CD14-positive monocyte (primary cell): ENCODE measurements around the gene YES1. TPM values are rescaled to one million over a fixed set of nuclear protein-coding genes. Genes with fewer than 3 reads are reported as not detected.

ENCODE experiments used
- DNase-seq, 3 donors: peaks; one replicate each; pipeline ENCODE4 v3.0.0-alpha.2; 2011 to 2022
- H2AFZ ChIP-seq: 2 replicates; pipeline ENCODE4 v1.6.0; 2012; ENCODE audit warnings: mild to moderate bottlenecking, low read depth, low read length, inconsistent platforms; ENCODE audit not compliant: insufficient read depth, poor library complexity, severe bottlenecking
- H3K27ac ChIP-seq, 2 donors: 1 replicate in 1 of 2; 2 replicates in 1 of 2; pipeline ENCODE4 v1.5.1; 2012 to 2013; ENCODE audit warnings: low read length in 2 of 2, control low read depth in 1 of 2, inconsistent platforms in 1 of 2, low read depth in 1 of 2, mild to moderate bottlenecking in 1 of 2
- H3K27me3 ChIP-seq, 2 donors: one replicate each; pipeline versions ENCODE4 v1.6.0 to v1.6.1; 2011 to 2013; ENCODE audit warnings: low read length in 2 of 2; ENCODE audit not compliant: control insufficient read depth in 2 of 2, insufficient read depth in 2 of 2
- H3K36me3 ChIP-seq, 2 donors: replicated peaks in 1 of 2; 1 replicate in 1 of 2; 2 replicates in 1 of 2; pipeline versions ENCODE4 v1.5.1 to v1.6.1; 2012 to 2013; ENCODE audit warnings: low read length in 2 of 2, control low read depth in 1 of 2, inconsistent platforms in 1 of 2, mild to moderate bottlenecking in 1 of 2; ENCODE audit not compliant: insufficient read depth in 2 of 2, control insufficient read depth in 1 of 2
- H3K4me1 ChIP-seq, 2 donors: 1 replicate in 1 of 2; 2 replicates in 1 of 2; pipeline versions ENCODE4 v1.5.1 to v1.6.1; 2012 to 2013; ENCODE audit warnings: low read length in 2 of 2, control low read depth in 1 of 2, inconsistent platforms in 1 of 2, mild to moderate bottlenecking in 1 of 2, moderate library complexity in 1 of 2; ENCODE audit not compliant: insufficient read depth in 2 of 2, control insufficient read depth in 1 of 2
- H3K4me2 ChIP-seq: replicated peaks from 2 replicates; pipeline ENCODE3; 2012; ENCODE audit warnings: low read length, moderate library complexity, mild to moderate bottlenecking; ENCODE audit not compliant: poor library complexity, severe bottlenecking; ENCODE audit errors: extremely low read depth
- H3K4me3 ChIP-seq, 3 experiments: fragments of 200-600 bp in 1 of 3; sonication (generic) in 1 of 3; replicated peaks in 1 of 3; 1 replicate in 2 of 3; 2 replicates in 1 of 3; pipeline ENCODE4 v1.5.1; 2011 to 2013; ENCODE audit warnings: low read length in 3 of 3, mild to moderate bottlenecking in 3 of 3, control low read depth in 2 of 3, low read depth in 2 of 3, inconsistent platforms in 1 of 3, moderate library complexity in 1 of 3
- H3K79me2 ChIP-seq: 2 replicates; pipeline ENCODE4 v1.6.0; 2012; ENCODE audit warnings: mild to moderate bottlenecking, control low read depth, inconsistent platforms, low read length, moderate library complexity; ENCODE audit not compliant: insufficient read depth
- H3K9ac ChIP-seq: 2 replicates; pipeline ENCODE4 v1.6.0; 2017; ENCODE audit warnings: low read length, mild to moderate bottlenecking; ENCODE audit not compliant: insufficient read depth, poor library complexity, severe bottlenecking
- H3K9me3 ChIP-seq, 2 donors: replicated peaks in 1 of 2; 1 replicate in 1 of 2; 2 replicates in 1 of 2; pipeline versions ENCODE4 v1.5.1 to v1.6.1; 2012 to 2013; ENCODE audit warnings: low read length in 2 of 2, control low read depth in 1 of 2; ENCODE audit not compliant: control insufficient read depth in 1 of 2, insufficient read depth in 1 of 2
- H4K20me1 ChIP-seq: 2 replicates; pipeline ENCODE4 v1.6.0; 2012; ENCODE audit warnings: mild to moderate bottlenecking, low read length, control low read depth, moderate library complexity; ENCODE audit not compliant: insufficient read depth
- H3K27ac Mint-ChIP-seq, 7 donors: one replicate each; pipeline ENCODE4 v1.8.0; 2020; ENCODE audit warnings: mild to moderate bottlenecking in 7 of 7, mixed read lengths in 7 of 7, moderate library complexity in 6 of 7, inconsistent platforms in 2 of 7
- H3K27me3 Mint-ChIP-seq, 3 donors: one replicate each; pipeline ENCODE4 v1.8.0; 2021 to 2022; ENCODE audit warnings: low read depth in 3 of 3, mild to moderate bottlenecking in 3 of 3, mixed read lengths in 3 of 3, moderate library complexity in 3 of 3, inconsistent platforms in 1 of 3
- H3K36me3 Mint-ChIP-seq, 2 donors: one replicate each; pipeline ENCODE4 v1.8.0; 2020; ENCODE audit warnings: mixed read lengths in 2 of 2, inconsistent platforms in 1 of 2, mild to moderate bottlenecking in 1 of 2
- H3K4me1 Mint-ChIP-seq: one replicate; pipeline ENCODE4 v1.8.0; 2020; ENCODE audit warnings: mild to moderate bottlenecking, mixed read lengths
- H3K4me3 Mint-ChIP-seq, 2 donors: one replicate each; pipeline ENCODE4 v1.8.0; 2020; ENCODE audit warnings: mild to moderate bottlenecking in 2 of 2, mixed read lengths in 2 of 2, moderate library complexity in 1 of 2
- H3K9me3 Mint-ChIP-seq, 7 donors: one replicate each; pipeline ENCODE4 v1.8.0; 2020 to 2022; ENCODE audit warnings: mixed read lengths in 7 of 7, mild to moderate bottlenecking in 6 of 7, moderate library complexity in 6 of 7, inconsistent platforms in 2 of 7
- CTCF ChIP-seq: fragments of 200-600 bp; IDR thresholded peaks from one replicate; pipeline ENCODE4 v1.8.0; 2022; ENCODE audit warnings: antibody characterized with exemption, mild to moderate bottlenecking
- WGBS: methylation state at CpG from one replicate; pipeline ENCODE4 v1.1.5; 2013; ENCODE audit warnings: missing lambda C conversion rate; ENCODE audit not compliant: insufficient coverage; 5-methylcytosine and 5-hydroxymethylcytosine counted together
- intact Hi-C, 2 donors: fragments of 100-400 bp; cut with micrococcal nuclease; formaldehyde crosslinking; loops; one replicate each; pipeline versions ENCODE4 v1.15.0 to v1.15.1; 2023
- polyA plus RNA-seq, 3 donors: library from polyadenylated mRNA; depleted of rRNA in 1 of 3; unstranded in 2 of 3; stranded (reverse) in 1 of 3; fragments of 300-500 nt in 2 of 3; fragments of >200 nt in 1 of 3; fragmentation: Illumina TruSeq in 2 of 3; gene quantifications; 1 replicate in 2 of 3; 2 replicates in 1 of 3; pipeline ENCODE4 v1.2.3, GENCODE V29; 2012 to 2021

The YES1 gene
- polyA plus RNA-seq, 3 donors = not detected

DNA sequence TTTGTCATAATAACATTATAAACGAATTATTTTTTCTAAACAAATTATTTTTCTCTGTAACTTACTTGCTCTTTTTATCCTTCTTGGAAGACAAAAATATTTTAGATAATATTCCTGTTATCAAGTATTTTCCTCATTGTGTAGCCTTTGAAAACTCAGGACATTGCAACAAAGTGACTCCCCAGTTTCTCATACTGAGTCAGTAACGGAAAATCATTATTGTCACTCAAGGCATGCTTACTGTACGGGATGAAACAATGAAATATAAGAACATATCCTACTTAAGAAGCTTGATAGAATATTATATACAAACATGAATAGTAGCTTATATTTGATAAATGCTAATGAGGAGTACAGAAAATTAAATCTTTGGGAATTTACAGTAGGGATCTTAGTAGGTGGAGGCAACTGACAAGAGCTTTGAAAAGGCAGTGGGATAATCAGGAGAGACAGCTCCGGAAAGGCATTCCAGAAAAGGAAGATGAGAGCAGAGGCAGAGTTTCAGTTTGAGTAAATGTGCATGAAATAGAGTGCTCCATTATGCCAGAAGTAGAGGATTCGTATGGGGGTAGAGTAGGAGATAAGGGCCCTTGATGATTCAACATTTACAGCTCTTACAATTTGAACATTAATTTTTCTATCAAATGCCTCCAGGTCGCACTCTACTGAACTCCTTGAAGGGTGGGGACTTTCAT, 14.0 kb upstream of the YES1 start:
- Mint-ChIP-seq H3K4me1 (peaks cover 10% of the 10 kb centered on the region), H3K27ac (no peak overlapping the region), H3K36me3 (no peaks in the 10 kb centered on the region), H3K4me3 (peak overlapping the region in 1 of 2 donors; percentile 70), H3K27me3 (peaks cover 78 to 90% (median 79%) of the 10 kb centered on the region in 3 donors), H3K9me3 (peaks cover 3 to 13% (median 6%) of the 10 kb centered on the region in 7 donors)
- H4K20me1 ChIP-seq = no peaks in the 10 kb centered on the region
- H3K9me3 ChIP-seq = peaks cover 0 to 6% of the 10 kb centered on the region in 2 donors
- no peak overlapping the region for H2AFZ ChIP-seq
- H3K27ac ChIP-seq = no peak overlapping the region
- H3K4me2 ChIP-seq = no peak overlapping the region
- TF ChIP-seq CTCF = no peak
- peaks cover 7 to 9% of the 10 kb centered on the region in 2 donors for H3K4me1 ChIP-seq
- DNase-seq = no peak
- peaks cover 80 to 91% of the 10 kb centered on the region in 2 donors for H3K27me3 ChIP-seq
- intact Hi-C loops = no loop called here
- no peaks in the 10 kb centered on the region for H3K36me3 ChIP-seq
- H3K4me3 ChIP-seq = no peak overlapping the region
- H3K79me2 ChIP-seq = no peaks in the 10 kb centered on the region
- WGBS = 82% methylated on average over 1 of the region's 6 CpGs
- H3K9ac ChIP-seq = no peak overlapping the region

- H3K79me2 ChIP-seq = no peaks in the 10 kb centered on the region
- H2AFZ ChIP-seq = no peak overlapping the region
- no peak overlapping the region for H3K4me3 ChIP-seq
- peaks cover 79 to 91% of the 10 kb centered on the region in 2 donors for H3K27me3 ChIP-seq
- no peak overlapping the region for H3K27ac ChIP-seq
- H3K4me2 ChIP-seq = no peak overlapping the region
- intact Hi-C loops = no loop called here
- H3K9me3 ChIP-seq = no peaks in the 10 kb centered on the region
- no peaks in the 10 kb centered on the region for H4K20me1 ChIP-seq
- no peak for TF ChIP-seq CTCF
- no peak overlapping the region for H3K9ac ChIP-seq
- H3K27ac Mint-ChIP-seq = no peak overlapping the region
- H3K4me1 ChIP-seq = no peaks in the 10 kb centered on the region
- no peaks in the 10 kb centered on the region for H3K36me3 Mint-ChIP-seq
- H3K36me3 ChIP-seq = no peaks in the 10 kb centered on the region
- peaks cover 0 to 10% (median 3%) of the 10 kb centered on the region in 7 donors for H3K9me3 Mint-ChIP-seq
- peak overlapping the region in 1 of 2 donors; percentile 76 for H3K4me3 Mint-ChIP-seq
- no peaks in the 10 kb centered on the region for H3K4me1 Mint-ChIP-seq
- 66% methylated on average over 2 of the region's 2 CpGs for WGBS
- peaks cover 78 to 90% (median 78%) of the 10 kb centered on the region in 3 donors for H3K27me3 Mint-ChIP-seq
- peak in 1 of 3 donors; percentile 12 for DNase-seq
Observed at GRCh38 chr18:824179-824578, 12.1 kb upstream of the YES1 start.
